GM23338 (cell line): ENCODE measurements around the gene HNRNPM. TPM values are rescaled to one million over a fixed set of nuclear protein-coding genes. Genes with fewer than 3 reads are reported as not detected.

ENCODE experiments used
- ATAC-seq: fragments of 200-7000 bp; cut with Tn5 transposase; 3 replicates; pipeline ENCODE4 v1.9.1; 2020
- DNase-seq: peaks from one replicate; pipeline ENCODE4 v3.0.0-alpha.2; 2015; ENCODE audit warnings: low spot score
- H2AFZ ChIP-seq: fragments of 200-600 bp; sonication (generic); 2 replicates; pipeline ENCODE4 v1.8.0; 2016; ENCODE audit warnings: antibody characterized with exemption, mild to moderate bottlenecking, moderate library complexity
- H3F3A ChIP-seq: fragments of 200-600 bp; sonication (generic); replicated peaks from 2 replicates; pipeline ENCODE4 v1.8.0; 2017; ENCODE audit warnings: antibody characterized with exemption, mixed run types, low read depth
- H3K27ac ChIP-seq: fragments of 200-600 bp; sonication (generic); 2 replicates; pipeline ENCODE4 v1.6.1; 2016; ENCODE audit warnings: low read depth
- H3K27me3 ChIP-seq: fragments of 200-600 bp; sonication (generic); 2 replicates; pipeline ENCODE4 v1.8.0; 2016; ENCODE audit warnings: mild to moderate bottlenecking, mixed run types, moderate library complexity; ENCODE audit not compliant: insufficient read depth
- H3K36me3 ChIP-seq: fragments of 200-600 bp; sonication (generic); 2 replicates; pipeline ENCODE4 v1.8.0; 2016; ENCODE audit warnings: mild to moderate bottlenecking; ENCODE audit not compliant: insufficient read depth
- H3K4me1 ChIP-seq: fragments of 200-600 bp; sonication (generic); 2 replicates; pipeline ENCODE4 v1.8.0; 2016; ENCODE audit warnings: mild to moderate bottlenecking, moderate library complexity; ENCODE audit not compliant: insufficient read depth
- H3K4me2 ChIP-seq: fragments of 200-600 bp; sonication (generic); 2 replicates; pipeline ENCODE4 v1.7.1; 2017; ENCODE audit warnings: mixed run types
- H3K4me3 ChIP-seq: fragments of 200-600 bp; sonication (generic); 2 replicates; pipeline ENCODE4 v1.6.1; 2016; ENCODE audit warnings: mixed run types
- H3K79me2 ChIP-seq: fragments of 200-600 bp; sonication (generic); replicated peaks from 2 replicates; pipeline ENCODE4 v1.8.0; 2017; ENCODE audit warnings: mild to moderate bottlenecking; ENCODE audit not compliant: insufficient read depth
- H3K9me2 ChIP-seq: fragments of 200-600 bp; sonication (generic); 2 replicates; pipeline ENCODE4 v1.8.0; 2017; ENCODE audit not compliant: insufficient read depth
- H4K20me1 ChIP-seq: fragments of 200-600 bp; sonication (generic); replicated peaks from 2 replicates; pipeline ENCODE4 v1.8.0; 2017; ENCODE audit warnings: mild to moderate bottlenecking; ENCODE audit not compliant: insufficient read depth
- H3K27ac Mint-ChIP-seq: 2 replicates; pipeline ENCODE4 v1.8.0; 2020; ENCODE audit warnings: inconsistent platforms, mild to moderate bottlenecking, moderate library complexity, mixed read lengths
- H3K27me3 Mint-ChIP-seq: 3 replicates; pipeline ENCODE4 v1.8.0; 2022; ENCODE audit warnings: low read depth, mild to moderate bottlenecking, moderate library complexity, mixed read lengths, inconsistent platforms; ENCODE audit not compliant: insufficient read depth, poor library complexity
- H3K36me3 Mint-ChIP-seq: 3 replicates; pipeline ENCODE4 v1.8.0; 2021; ENCODE audit warnings: low read depth, mild to moderate bottlenecking, inconsistent platforms, moderate library complexity, mixed read lengths
- H3K4me1 Mint-ChIP-seq: 3 replicates; pipeline ENCODE4 v1.8.0; 2020; ENCODE audit warnings: mild to moderate bottlenecking, inconsistent platforms, mixed read lengths
- H3K4me3 Mint-ChIP-seq: 3 replicates; pipeline ENCODE4 v1.8.0; 2021; ENCODE audit warnings: moderate library complexity, mild to moderate bottlenecking, inconsistent platforms, mixed read lengths
- H3K9me3 Mint-ChIP-seq: 3 replicates; pipeline ENCODE4 v1.8.0; 2020; ENCODE audit warnings: moderate library complexity, mild to moderate bottlenecking, inconsistent platforms, mixed read lengths
- CREB1 ChIP-seq: fragments of 250-450 bp; sonication (Bioruptor Pico); IDR thresholded peaks from 2 replicates; pipeline ENCODE4 v1.5.0; 2020; ENCODE audit warnings: low read depth, mild to moderate bottlenecking, moderate library complexity
- ETS1 ChIP-seq: IDR thresholded peaks from 2 replicates; pipeline ENCODE4 v1.6.1; 2016; ENCODE audit warnings: antibody characterized with exemption
- EZH2 ChIP-seq: fragments of 200-600 bp; sonication (generic); IDR thresholded peaks from one replicate; pipeline ENCODE4 v1.8.0; 2017; ENCODE audit warnings: antibody characterized with exemption, mild to moderate bottlenecking, low read depth; ENCODE audit not compliant: unreplicated experiment
- EZH2phosphoT487 ChIP-seq: fragments of 200-600 bp; sonication (generic); IDR thresholded peaks from one replicate; pipeline ENCODE4 v1.8.1; 2018; ENCODE audit warnings: antibody characterized with exemption; ENCODE audit not compliant: unreplicated experiment
- JUNB ChIP-seq: IDR thresholded peaks from one replicate; pipeline ENCODE4 v1.6.1; 2016; ENCODE audit warnings: antibody characterized with exemption; ENCODE audit not compliant: unreplicated experiment
- NANOG ChIP-seq: IDR thresholded peaks from 2 replicates; pipeline ENCODE4 v1.6.1; 2016; ENCODE audit warnings: antibody characterized with exemption, borderline replicate concordance
- POLR2AphosphoS5 ChIP-seq: IDR thresholded peaks from 2 replicates; pipeline ENCODE4 v1.6.1; 2016; ENCODE audit warnings: antibody characterized with exemption, low read depth
- STAT1 ChIP-seq: IDR thresholded peaks from one replicate; pipeline ENCODE4 v1.6.1; 2016; ENCODE audit warnings: antibody characterized with exemption; ENCODE audit not compliant: unreplicated experiment
- ZNF114 ChIP-seq: fragments of 250-450 bp; sonication (Bioruptor Pico); IDR thresholded peaks from 2 replicates; pipeline ENCODE4 v1.5.0; 2020; ENCODE audit warnings: mild to moderate bottlenecking, moderate library complexity
- ZNF331 ChIP-seq: fragments of 250-450 bp; sonication (Bioruptor Pico); IDR thresholded peaks from 2 replicates; pipeline ENCODE4 v1.5.0; 2020; ENCODE audit warnings: low read depth, mild to moderate bottlenecking, moderate library complexity
- ZNF462 ChIP-seq: fragments of 250-450 bp; sonication (Bioruptor Pico); IDR thresholded peaks from 2 replicates; pipeline ENCODE4 v1.5.0; 2020; ENCODE audit warnings: mild to moderate bottlenecking, moderate library complexity
- polyA plus RNA-seq: library from polyadenylated mRNA; unstranded; fragments of >200 nt; fragmentation: Nextera tagmentation; extraction: Ambion mirVana; gene quantifications from 2 replicates; pipeline ENCODE4 v1.2.1, GENCODE V29; 2016
- total RNA-seq: library from RNA; depleted of rRNA; stranded (reverse); fragments of >200 nt; shearing (Covaris generic); gene quantifications from 2 replicates; pipeline ENCODE4 v1.2.3, GENCODE V29; 2014
- TF ChIP-seq, protein P1 (sequence below): IDR thresholded peaks from one replicate; pipeline ENCODE4 v1.6.1; 2018; ENCODE audit warnings: antibody characterized with exemption; ENCODE audit not compliant: unreplicated experiment
- TF ChIP-seq, protein P2 (sequence below), 2 experiments: fragments of 200-600 bp in 1 of 2; sonication (generic) in 1 of 2; conservative IDR thresholded peaks; 2 replicates each; pipeline versions ENCODE4 v1.5.1 to v1.6.1; 2016 to 2017; ENCODE audit warnings: antibody characterized with exemption in 2 of 2, low read depth in 2 of 2, mild to moderate bottlenecking in 2 of 2, moderate library complexity in 1 of 2

HNRNPM gene
- total and polyA plus RNA-seq, 2 experiments from 2014 or later, result 291 to 389 TPM

- Mint-ChIP-seq H3K9me3 (no peaks in the 10 kb centered on the region; the same call in 2 of the 3 replicates), H3K27ac (no peak overlapping the region), H3K36me3 (peaks cover 92% of the 10 kb centered on the region), H3K27me3 (peaks cover 16% of the 10 kb centered on the region), H3K4me1 (peaks cover 19% of the 10 kb centered on the region), H3K4me3 (no peak overlapping the region; the same call in 2 of the 3 replicates)
- H2AFZ ChIP-seq, result no peak overlapping the region
- H3K4me2 ChIP-seq, result no peak overlapping the region
- DNase-seq (no peak), ATAC-seq (no peak)
- H3K36me3 ChIP-seq, result peaks cover 78% of the 10 kb centered on the region
- no peaks in the 10 kb centered on the region for H3K9me2 ChIP-seq
- peaks cover 66% of the 10 kb centered on the region for H3F3A ChIP-seq
- TF ChIP-seq, protein P1, sequence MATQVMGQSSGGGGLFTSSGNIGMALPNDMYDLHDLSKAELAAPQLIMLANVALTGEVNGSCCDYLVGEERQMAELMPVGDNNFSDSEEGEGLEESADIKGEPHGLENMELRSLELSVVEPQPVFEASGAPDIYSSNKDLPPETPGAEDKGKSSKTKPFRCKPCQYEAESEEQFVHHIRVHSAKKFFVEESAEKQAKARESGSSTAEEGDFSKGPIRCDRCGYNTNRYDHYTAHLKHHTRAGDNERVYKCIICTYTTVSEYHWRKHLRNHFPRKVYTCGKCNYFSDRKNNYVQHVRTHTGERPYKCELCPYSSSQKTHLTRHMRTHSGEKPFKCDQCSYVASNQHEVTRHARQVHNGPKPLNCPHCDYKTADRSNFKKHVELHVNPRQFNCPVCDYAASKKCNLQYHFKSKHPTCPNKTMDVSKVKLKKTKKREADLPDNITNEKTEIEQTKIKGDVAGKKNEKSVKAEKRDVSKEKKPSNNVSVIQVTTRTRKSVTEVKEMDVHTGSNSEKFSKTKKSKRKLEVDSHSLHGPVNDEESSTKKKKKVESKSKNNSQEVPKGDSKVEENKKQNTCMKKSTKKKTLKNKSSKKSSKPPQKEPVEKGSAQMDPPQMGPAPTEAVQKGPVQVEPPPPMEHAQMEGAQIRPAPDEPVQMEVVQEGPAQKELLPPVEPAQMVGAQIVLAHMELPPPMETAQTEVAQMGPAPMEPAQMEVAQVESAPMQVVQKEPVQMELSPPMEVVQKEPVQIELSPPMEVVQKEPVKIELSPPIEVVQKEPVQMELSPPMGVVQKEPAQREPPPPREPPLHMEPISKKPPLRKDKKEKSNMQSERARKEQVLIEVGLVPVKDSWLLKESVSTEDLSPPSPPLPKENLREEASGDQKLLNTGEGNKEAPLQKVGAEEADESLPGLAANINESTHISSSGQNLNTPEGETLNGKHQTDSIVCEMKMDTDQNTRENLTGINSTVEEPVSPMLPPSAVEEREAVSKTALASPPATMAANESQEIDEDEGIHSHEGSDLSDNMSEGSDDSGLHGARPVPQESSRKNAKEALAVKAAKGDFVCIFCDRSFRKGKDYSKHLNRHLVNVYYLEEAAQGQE, result no peak
- no peak for TF ChIP-seq STAT1
- TF ChIP-seq EZH2phosphoT487, result no peak
- TF ChIP-seq ZNF114, result no peak
- TF ChIP-seq ZNF462, result no peak
- no peak for TF ChIP-seq CREB1 (CRISPR knock-in tag)
- no peak for TF ChIP-seq NANOG
- TF ChIP-seq, protein P2, sequence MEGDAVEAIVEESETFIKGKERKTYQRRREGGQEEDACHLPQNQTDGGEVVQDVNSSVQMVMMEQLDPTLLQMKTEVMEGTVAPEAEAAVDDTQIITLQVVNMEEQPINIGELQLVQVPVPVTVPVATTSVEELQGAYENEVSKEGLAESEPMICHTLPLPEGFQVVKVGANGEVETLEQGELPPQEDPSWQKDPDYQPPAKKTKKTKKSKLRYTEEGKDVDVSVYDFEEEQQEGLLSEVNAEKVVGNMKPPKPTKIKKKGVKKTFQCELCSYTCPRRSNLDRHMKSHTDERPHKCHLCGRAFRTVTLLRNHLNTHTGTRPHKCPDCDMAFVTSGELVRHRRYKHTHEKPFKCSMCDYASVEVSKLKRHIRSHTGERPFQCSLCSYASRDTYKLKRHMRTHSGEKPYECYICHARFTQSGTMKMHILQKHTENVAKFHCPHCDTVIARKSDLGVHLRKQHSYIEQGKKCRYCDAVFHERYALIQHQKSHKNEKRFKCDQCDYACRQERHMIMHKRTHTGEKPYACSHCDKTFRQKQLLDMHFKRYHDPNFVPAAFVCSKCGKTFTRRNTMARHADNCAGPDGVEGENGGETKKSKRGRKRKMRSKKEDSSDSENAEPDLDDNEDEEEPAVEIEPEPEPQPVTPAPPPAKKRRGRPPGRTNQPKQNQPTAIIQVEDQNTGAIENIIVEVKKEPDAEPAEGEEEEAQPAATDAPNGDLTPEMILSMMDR (conservative IDR thresholded peaks at IDR 0.05; ENCODE audit: low read depth in 2 of 2), result no peak
- TF ChIP-seq ZNF331 (CRISPR knock-in tag), result no peak
- no peak for TF ChIP-seq JUNB
- TF ChIP-seq ETS1, result no peak
- no peak for TF ChIP-seq POLR2AphosphoS5
- no peak for TF ChIP-seq EZH2
- H3K79me2 ChIP-seq, result peaks cover 100% of the 10 kb centered on the region
- peaks cover 79% of the 10 kb centered on the region for H4K20me1 ChIP-seq
- H3K4me1 ChIP-seq, result peaks cover 7% of the 10 kb centered on the region; the same call in 1 of the 2 replicates
- no peaks in the 10 kb centered on the region for H3K27me3 ChIP-seq
- no peak overlapping the region for H3K4me3 ChIP-seq
- H3K27ac ChIP-seq, result no peak overlapping the region
Observed at GRCh38 chr19:8466018-8466417, 21.2 kb downstream of the HNRNPM start.
